K562 (cell line): ENCODE data around the gene RRM2. TPM values are rescaled to one million over a fixed set of nuclear protein-coding genes. Genes with fewer than 3 reads are reported as not detected.
A peak's percentile ranks its signal among the peaks of the same experiment; 100 is the strongest.

Experiments
- E2F6 ChIP-seq, 2 experiments: IDR thresholded peaks; 2 replicates each; pipeline ENCODE4 v1.6.1; 2011; ENCODE audit warnings: borderline replicate concordance in 1 of 2, control low read depth in 1 of 2, low read depth in 1 of 2, low read length in 1 of 2, mild to moderate bottlenecking in 1 of 2, mixed read lengths in 1 of 2, moderate library complexity in 1 of 2; ENCODE audit not compliant: insufficient read depth in 1 of 2, insufficient read length in 1 of 2, poor library complexity in 1 of 2, severe bottlenecking in 1 of 2; ENCODE audit errors: extremely low read depth in 1 of 2
- HBP1 ChIP-seq: fragments of 450-650 bp; formaldehyde crosslinking; IDR thresholded peaks from 2 replicates; pipeline ENCODE4 v1.4.0; 2022; ENCODE audit warnings: missing genetic modification characterization
- MAZ ChIP-seq, 2 experiments: fragments of 450-650 bp in 1 of 2; sonication (generic) in 1 of 2; formaldehyde crosslinking; IDR thresholded peaks in 1 of 2; conservative IDR thresholded peaks in 1 of 2; 2 replicates each; pipeline versions ENCODE4 v1.4.0 to v1.5.0; 2020; ENCODE audit warnings: mild to moderate bottlenecking in 1 of 2, missing genetic modification reagents in 1 of 2
- NELFE ChIP-seq: IDR thresholded peaks from 2 replicates; pipeline ENCODE4 v1.6.1; 2011; ENCODE audit warnings: mild to moderate bottlenecking; ENCODE audit not compliant: insufficient read depth, insufficient read length
- RBBP5 ChIP-seq: fragments of 200-600 bp; sonication (generic); IDR thresholded peaks from 2 replicates; pipeline ENCODE4 v1.6.1; 2012; ENCODE audit warnings: borderline replicate concordance, mild to moderate bottlenecking, low read length, control low read depth, inconsistent platforms; ENCODE audit not compliant: insufficient read depth, poor library complexity, severe bottlenecking
- SAP30 ChIP-seq: fragments of 200-600 bp; sonication (generic); IDR thresholded peaks from 2 replicates; pipeline ENCODE4 v1.6.1; 2012; ENCODE audit warnings: borderline replicate concordance, low read depth, mild to moderate bottlenecking, moderate library complexity, low read length, control low read depth, inconsistent platforms; ENCODE audit not compliant: insufficient read depth, poor library complexity, severe bottlenecking
- SMAD1 ChIP-seq: fragments of 150-350 bp; IDR thresholded peaks from 2 replicates; pipeline ENCODE4 v1.6.1; 2014; ENCODE audit warnings: low read length, low read depth; ENCODE audit not compliant: partially characterized antibody
- SP2 ChIP-seq: IDR thresholded peaks from 2 replicates; pipeline ENCODE4 v1.6.1; 2011; ENCODE audit warnings: mild to moderate bottlenecking, low read depth, low read length, moderate library complexity; ENCODE audit not compliant: poor library complexity, severe bottlenecking; ENCODE audit errors: extremely low read depth
- TFAP4 ChIP-seq: sonication (generic); formaldehyde crosslinking; IDR thresholded peaks from 2 replicates; pipeline ENCODE4 v1.8.0; 2022; ENCODE audit warnings: missing genetic modification reagents, mild to moderate bottlenecking, moderate library complexity, borderline replicate concordance
- TGIF2 ChIP-seq: sonication (generic); formaldehyde crosslinking; IDR thresholded peaks from 2 replicates; pipeline ENCODE4 v1.8.1; 2022; ENCODE audit warnings: mild to moderate bottlenecking, missing genetic modification reagents, moderate library complexity
- U2AF1 ChIP-seq: fragments of 200-400 bp; formaldehyde crosslinking; optimal IDR thresholded peaks from 2 replicates; pipeline ENCODE3; 2017; ENCODE audit warnings: mild to moderate bottlenecking, low read depth, low read length, moderate library complexity
- polyA plus RNA-seq, 8 experiments: library from polyadenylated mRNA; depleted of rRNA in 4 of 8; stranded (reverse) in 5 of 8; unstranded in 3 of 8; fragments of >200 nt; fragmentation: Nextera tagmentation in 2 of 8; fragmentation: Illumina TruSeq in 1 of 8; extraction: Ambion mirVana in 2 of 8; extraction: Trizol in 1 of 8; gene quantifications; 2 replicates each; pipeline versions ENCODE4 v1.2.1 to v1.2.3, GENCODE V29; 2011 to 2014; ENCODE audit warnings: inconsistent platforms in 1 of 8, missing spikeins in 1 of 8
- total RNA-seq, 7 experiments: library from RNA; depleted of rRNA in 6 of 7; stranded (reverse); fragments of >200 nt in 6 of 7; fragmentation: Illumina TruSeq in 2 of 7; extraction: Trizol in 2 of 7; gene quantifications; 2 replicates each; pipeline versions ENCODE4 v1.2.1 to v1.2.3, GENCODE V29; 2011 to 2021; ENCODE audit warnings: low replicate concordance in 1 of 7

RRM2 gene
- total and polyA plus RNA-seq, 9 of the 15 experiments (the other 6 are each of a cell fraction or from before 2014, with no cell fraction given), result 50.1 to 244 (median 128) TPM

GRCh38 chr2:10122500-10123280, at the start of gene RRM2 (continued):
- no peak for TF ChIP-seq SP2
- peak; percentile 29 to 63; a peak in 1 of 4 replicates for TF ChIP-seq MAZ (CRISPR knock-in tag; conservative IDR thresholded peaks at IDR 0.05 in 1 of 2, IDR thresholded peaks at IDR 0.05 in 1 of 2)
- peak; percentile 98 for TF ChIP-seq U2AF1
- peak; percentile 92 to 94 for TF ChIP-seq E2F6 (IDR thresholded peaks at IDR 0.05; ENCODE audit: borderline replicate concordance in 1 of 2, extremely low read depth in 1 of 2, insufficient read depth in 1 of 2, insufficient read length in 1 of 2, low read depth in 1 of 2, low read length in 1 of 2, poor library complexity in 1 of 2, severe bottlenecking in 1 of 2)
- peak; percentile 83 for TF ChIP-seq HBP1 (CRISPR knock-in tag)
- peak; percentile 93 for TF ChIP-seq TFAP4 (CRISPR knock-in tag)
- peak; percentile 84 for TF ChIP-seq TGIF2 (CRISPR knock-in tag)
- TF ChIP-seq SMAD1, result peak; percentile 85
- peak; percentile 77 for TF ChIP-seq NELFE
- TF ChIP-seq SAP30, result peak; percentile 100
- no peak for TF ChIP-seq RBBP5
